Muscle layer of duodenum (tissue), 2 donors: ENCODE data around the gene TXLNG.

Experiments used
- H3K27ac ChIP-seq: one replicate; pipeline ENCODE4 v1.7.0; 2013; ENCODE audit warnings: mild to moderate bottlenecking, low read length
- H3K27me3 ChIP-seq: one replicate; pipeline ENCODE4 v1.7.0; 2013; ENCODE audit warnings: low read depth, mild to moderate bottlenecking, control low read depth, low read length
- H3K36me3 ChIP-seq, 2 donors: one replicate each; pipeline ENCODE4 v1.7.0; 2013; ENCODE audit warnings: low read length in 2 of 2, control low read depth in 1 of 2, mild to moderate bottlenecking in 1 of 2; ENCODE audit not compliant: insufficient read depth in 2 of 2, control insufficient read depth in 1 of 2
- H3K4me1 ChIP-seq, 2 donors: one replicate each; pipeline ENCODE4 v1.7.0; 2013; ENCODE audit warnings: low read length in 2 of 2, mild to moderate bottlenecking in 2 of 2, control low read depth in 1 of 2, moderate library complexity in 1 of 2; ENCODE audit not compliant: insufficient read depth in 2 of 2, control insufficient read depth in 1 of 2
- H3K4me3 ChIP-seq, 2 donors: one replicate each; pipeline ENCODE4 v1.7.0; 2013; ENCODE audit warnings: low read length in 2 of 2, low read depth in 1 of 2, mild to moderate bottlenecking in 1 of 2
- H3K9me3 ChIP-seq, 2 donors: one replicate each; pipeline ENCODE4 v1.7.0; 2013; ENCODE audit warnings: low read length in 2 of 2, control low read depth in 1 of 2, mild to moderate bottlenecking in 1 of 2; ENCODE audit not compliant: control insufficient read depth in 1 of 2
- donor health status: healthy.

Gene TXLNG

DNA sequence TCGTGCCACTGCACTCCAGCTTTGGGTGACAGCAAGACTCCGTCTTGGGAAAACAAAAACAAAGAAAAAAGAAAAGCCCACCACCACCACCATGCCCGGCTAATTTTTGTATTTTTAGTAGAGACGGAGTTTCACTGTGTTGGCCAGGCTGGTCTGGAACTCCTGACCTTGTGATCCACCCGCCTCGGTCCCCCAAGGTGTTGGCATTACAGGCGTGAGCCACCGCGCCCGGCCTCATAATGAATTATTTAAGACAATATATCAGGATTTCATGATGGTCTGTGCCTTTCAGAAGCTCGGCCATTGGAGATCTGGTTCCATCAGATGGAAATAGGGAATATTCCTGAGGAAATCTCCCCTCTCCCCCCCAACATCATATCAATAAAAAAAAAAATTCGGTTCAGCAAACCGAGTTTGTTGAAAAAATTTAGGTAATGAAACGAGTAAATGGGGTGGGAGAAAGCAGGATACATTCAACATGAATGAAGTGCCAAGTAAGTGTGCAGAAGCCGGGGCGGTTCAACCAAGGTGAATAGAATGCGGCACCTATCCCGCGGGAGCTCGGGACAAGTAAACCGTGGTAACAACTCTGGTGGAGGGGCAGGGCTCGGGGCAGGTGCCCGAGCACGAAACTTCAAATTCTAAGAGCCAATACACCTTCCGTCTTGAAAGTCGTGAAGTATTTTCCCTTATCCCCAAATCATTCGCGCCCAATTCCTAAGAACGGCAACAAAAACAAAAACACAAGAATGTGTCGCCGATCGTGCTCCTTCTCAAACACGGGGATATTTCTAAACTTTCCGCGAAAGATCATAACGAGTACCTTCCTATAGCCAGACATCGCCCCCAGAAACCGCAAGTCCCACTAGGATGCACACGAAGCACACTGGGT, 773 bp upstream of the TXLNG start:
- Histone ChIP-seq H3K9me3 (no peaks in the 10 kb centered on the region), H3K27me3 (no peaks in the 10 kb centered on the region), H3K27ac (no peak overlapping the region), H3K4me3 (peak overlapping the region; percentile 66 to 85), H3K4me1 (no peaks in the 10 kb centered on the region), H3K36me3 (no peaks in the 10 kb centered on the region)

DNA sequence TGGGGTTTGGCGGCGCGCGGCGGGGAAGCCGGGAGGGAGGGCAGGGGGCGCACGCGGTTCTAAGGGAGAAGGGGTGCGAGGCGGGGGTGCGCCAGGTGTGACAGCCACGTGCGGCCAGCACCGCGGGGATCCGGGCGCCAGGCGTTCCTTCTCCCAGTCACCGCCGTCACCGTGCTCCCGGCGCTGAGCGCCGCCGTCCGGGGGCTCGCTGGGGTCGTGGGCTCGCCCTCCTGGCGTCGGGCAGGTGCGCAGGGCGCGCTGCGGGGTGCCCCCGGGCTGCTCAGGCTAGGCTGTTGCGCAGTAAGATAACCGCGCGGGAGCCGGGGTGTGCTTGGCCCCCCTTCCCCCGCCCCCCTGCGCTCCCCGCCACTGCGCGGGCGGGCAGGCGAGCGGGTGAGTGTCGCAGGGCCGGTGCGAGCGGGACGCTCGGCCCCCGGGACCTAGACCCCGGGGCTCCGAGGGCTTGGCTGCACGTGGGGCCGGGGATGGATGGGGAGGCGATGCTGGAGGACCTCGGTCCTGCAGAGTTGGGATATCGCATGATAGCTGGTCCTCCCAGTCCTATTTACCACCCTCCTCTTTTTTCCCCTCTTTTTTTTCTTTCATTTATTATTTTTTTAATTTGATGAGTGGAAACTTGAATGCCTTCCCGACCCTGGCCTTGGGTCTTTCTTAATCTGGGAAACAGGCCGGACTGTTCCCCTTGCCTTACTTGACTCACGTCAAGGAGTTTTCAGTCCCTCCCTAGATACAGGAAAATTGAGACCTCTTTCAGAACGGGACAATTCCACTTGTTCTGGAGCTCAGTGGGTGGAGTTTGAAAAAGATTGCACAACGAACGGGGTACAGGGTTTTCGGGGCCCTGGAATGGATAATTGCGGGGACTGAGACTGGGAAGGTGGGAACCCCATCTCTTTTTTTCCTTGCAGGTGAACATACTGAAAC, 797 bp downstream of the TXLNG start:
- Histone ChIP-seq H3K4me3 (peak overlapping the region; percentile 8 to 66), H3K4me1 (no peaks in the 10 kb centered on the region), H3K9me3 (no peaks in the 10 kb centered on the region), H3K36me3 (no peaks in the 10 kb centered on the region), H3K27ac (no peak overlapping the region), H3K27me3 (no peaks in the 10 kb centered on the region)

DNA sequence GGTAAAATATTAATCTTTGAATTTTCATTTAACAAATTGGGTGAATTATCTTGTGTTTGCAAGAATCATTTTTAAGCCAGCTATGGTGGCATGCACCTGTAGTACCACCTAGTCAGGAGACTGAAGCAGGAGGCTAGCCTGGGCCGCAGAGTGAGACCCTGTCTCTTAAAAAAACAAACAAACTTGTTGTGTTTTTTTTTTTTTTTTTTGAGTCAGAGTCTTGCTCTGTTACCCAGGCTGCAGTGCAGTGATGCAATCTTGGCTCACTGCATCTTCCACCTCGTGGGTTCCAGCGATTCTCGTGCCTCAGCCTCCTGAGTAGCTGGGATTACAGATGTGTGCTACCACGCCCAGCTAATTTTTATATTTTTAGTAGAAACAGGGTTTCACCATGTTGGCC, 2.2 kb downstream of the TXLNG start:
- no peaks in the 10 kb centered on the region for H3K27me3 ChIP-seq
- H3K36me3 ChIP-seq: no peaks in the 10 kb centered on the region
- H3K4me1 ChIP-seq: no peaks in the 10 kb centered on the region
- no peak overlapping the region for H3K27ac ChIP-seq
- H3K4me3 ChIP-seq: no peak overlapping the region
- no peaks in the 10 kb centered on the region for H3K9me3 ChIP-seq

DNA sequence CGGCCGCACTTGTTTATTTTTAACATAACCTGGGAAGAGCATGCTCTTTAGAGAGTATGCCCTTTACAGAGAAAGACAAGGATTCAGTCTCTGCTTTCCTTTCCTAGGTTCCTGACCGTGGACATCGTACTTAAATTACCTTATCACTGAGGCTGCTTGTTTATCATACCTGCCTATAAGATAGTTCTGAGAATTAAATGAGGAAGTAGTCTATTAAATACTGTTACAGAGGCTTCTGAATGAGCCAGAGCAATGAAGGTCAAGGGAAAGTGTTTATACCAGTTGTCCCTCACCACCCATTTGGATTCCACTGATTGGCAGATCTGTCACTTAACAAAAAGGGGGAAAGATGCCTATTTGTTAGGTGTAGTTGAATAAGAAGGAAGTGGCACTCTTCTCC, 10.0 kb downstream of the TXLNG start:
- Histone ChIP-seq H3K27ac (no peak overlapping the region), H3K36me3 (no peaks in the 10 kb centered on the region), H3K4me3 (no peak overlapping the region), H3K27me3 (no peaks in the 10 kb centered on the region), H3K9me3 (no peaks in the 10 kb centered on the region), H3K4me1 (no peaks in the 10 kb centered on the region)

DNA sequence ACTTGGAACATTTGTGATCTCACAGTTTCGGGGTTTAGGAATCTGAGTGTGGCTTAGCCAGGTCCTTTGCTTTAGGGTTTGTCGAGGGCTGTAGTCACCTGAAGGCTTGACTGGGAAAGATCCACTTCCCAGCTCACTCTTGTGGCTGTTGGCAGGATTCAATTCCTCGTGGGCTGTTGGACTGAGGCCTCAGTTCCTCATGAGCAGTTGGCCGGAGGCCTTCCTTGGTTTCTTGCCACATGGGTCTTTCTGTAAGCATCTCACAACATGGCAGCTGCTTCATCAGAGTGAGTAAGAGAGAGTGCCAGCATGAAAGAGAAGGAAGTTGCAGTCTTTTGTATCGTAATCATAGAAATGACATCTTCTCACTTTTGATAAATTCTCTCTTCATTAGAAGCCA, 11.1 kb downstream of the TXLNG start:
- Histone ChIP-seq H3K27me3 (no peaks in the 10 kb centered on the region), H3K9me3 (no peaks in the 10 kb centered on the region), H3K36me3 (no peaks in the 10 kb centered on the region), H3K4me1 (no peaks in the 10 kb centered on the region), H3K27ac (no peak overlapping the region), H3K4me3 (no peak overlapping the region)

DNA sequence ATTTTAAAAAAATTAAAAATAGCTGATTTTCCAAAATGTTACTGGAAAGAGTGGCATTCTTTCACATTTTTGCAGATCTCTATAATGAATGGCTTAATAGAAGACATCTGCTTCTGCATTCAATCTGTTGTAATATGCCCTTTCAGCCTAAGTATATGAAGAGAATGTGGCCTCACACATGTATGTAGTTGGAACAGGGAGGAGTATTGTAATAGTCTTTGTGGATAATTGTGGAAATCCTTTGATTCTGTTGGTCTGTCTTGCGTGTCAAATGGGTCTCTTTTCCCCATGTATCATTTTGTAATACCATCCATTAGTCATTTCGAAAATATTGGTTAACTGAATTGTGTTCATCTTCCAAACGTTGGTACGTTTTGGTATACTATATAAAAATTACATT, 11.6 kb downstream of the TXLNG start:
- Histone ChIP-seq H3K4me3 (no peak overlapping the region), H3K4me1 (no peaks in the 10 kb centered on the region), H3K27ac (no peak overlapping the region), H3K9me3 (no peaks in the 10 kb centered on the region), H3K27me3 (no peaks in the 10 kb centered on the region), H3K36me3 (no peaks in the 10 kb centered on the region)

DNA sequence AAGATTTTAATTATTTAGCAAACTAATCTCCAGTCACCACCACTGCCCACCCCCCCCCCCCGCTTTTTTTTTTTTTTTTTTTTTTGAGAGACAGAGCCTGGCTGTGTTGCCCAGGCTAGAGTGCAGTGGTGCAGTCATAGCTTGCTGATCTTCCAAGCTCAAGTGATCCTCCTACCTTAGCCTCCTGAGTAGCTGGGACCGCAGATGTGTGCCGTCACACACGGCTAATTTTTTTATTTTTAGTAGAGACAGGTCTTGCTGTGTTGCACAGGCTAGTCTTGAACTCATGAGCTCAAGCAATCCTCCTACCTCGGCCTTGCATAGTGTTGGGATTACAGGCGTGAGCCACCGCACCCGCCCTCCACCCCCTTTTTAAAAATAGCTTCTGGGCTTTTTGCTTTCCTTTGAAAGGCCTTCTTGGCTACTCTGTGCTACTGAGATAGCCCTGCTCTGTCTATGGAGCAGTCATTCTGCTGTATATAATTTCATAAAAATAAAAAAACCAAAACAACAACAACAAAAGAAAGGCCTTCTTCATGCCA, 18.7 kb downstream of the TXLNG start:
- H3K27ac ChIP-seq: no peak overlapping the region
- H3K4me3 ChIP-seq: no peak overlapping the region
- H3K27me3 ChIP-seq: no peaks in the 10 kb centered on the region
- H3K9me3 ChIP-seq: no peaks in the 10 kb centered on the region
- H3K36me3 ChIP-seq: no peaks in the 10 kb centered on the region
- H3K4me1 ChIP-seq: peaks cover 0 to 5% of the 10 kb centered on the region in 2 donors

DNA sequence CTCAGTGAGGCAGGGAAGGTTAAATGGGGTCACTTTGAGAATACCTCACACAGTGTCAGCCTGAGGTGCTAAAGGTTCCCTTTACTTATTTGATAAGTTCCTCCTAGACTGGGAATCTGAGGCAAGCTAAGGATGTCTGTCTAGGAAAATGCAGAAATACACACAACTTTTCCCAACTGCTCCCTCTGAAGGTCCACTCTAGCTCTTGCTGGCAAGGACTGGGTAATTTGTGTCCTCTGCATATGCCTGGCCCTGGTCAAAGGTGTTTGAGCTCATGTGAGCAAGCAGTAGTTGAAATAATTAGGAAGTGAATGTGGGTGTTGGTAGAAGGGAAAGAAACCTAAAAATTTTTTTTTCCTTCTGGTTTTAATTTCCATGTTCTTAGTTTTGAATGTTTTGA, 21.3 kb downstream of the TXLNG start:
- Histone ChIP-seq H3K36me3 (no peaks in the 10 kb centered on the region), H3K27me3 (no peaks in the 10 kb centered on the region), H3K4me1 (peaks cover 0 to 5% of the 10 kb centered on the region in 2 donors), H3K27ac (peak overlapping the region; percentile 9), H3K9me3 (no peaks in the 10 kb centered on the region), H3K4me3 (peak overlapping the region; percentile 54 to 61)

DNA sequence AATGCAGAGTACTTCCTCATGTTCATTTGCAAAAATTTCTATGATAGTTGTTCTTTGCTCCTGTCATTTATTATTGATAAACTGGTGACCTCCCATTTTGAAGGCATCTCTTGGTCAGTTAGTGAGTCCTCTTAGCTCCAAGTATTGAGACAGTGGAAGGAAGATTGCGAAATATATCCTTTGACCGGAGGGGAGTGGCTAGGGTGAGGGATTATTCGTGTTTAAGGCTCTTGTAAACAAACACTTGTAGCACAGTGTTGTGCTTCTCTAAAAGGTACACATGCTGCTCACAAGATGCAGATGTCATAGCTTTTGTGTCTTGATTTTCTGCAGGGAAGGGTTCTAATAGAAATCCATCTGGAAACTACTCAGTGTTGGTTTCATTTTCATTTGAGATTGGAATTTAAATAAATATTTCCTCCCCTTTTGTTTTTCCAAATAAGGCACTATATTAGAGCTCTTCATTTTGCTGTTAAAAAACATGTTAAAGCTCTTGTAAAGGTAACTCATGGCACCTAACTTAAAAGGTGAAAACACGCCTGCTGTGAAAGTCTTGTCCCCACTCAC, 21.8 kb downstream of the TXLNG start:
- Histone ChIP-seq H3K27me3 (no peaks in the 10 kb centered on the region), H3K27ac (peak overlapping the region; percentile 39), H3K4me3 (peak overlapping the region; percentile 54 to 61), H3K4me1 (peaks cover 0 to 5% of the 10 kb centered on the region in 2 donors), H3K36me3 (no peaks in the 10 kb centered on the region), H3K9me3 (no peaks in the 10 kb centered on the region)

DNA sequence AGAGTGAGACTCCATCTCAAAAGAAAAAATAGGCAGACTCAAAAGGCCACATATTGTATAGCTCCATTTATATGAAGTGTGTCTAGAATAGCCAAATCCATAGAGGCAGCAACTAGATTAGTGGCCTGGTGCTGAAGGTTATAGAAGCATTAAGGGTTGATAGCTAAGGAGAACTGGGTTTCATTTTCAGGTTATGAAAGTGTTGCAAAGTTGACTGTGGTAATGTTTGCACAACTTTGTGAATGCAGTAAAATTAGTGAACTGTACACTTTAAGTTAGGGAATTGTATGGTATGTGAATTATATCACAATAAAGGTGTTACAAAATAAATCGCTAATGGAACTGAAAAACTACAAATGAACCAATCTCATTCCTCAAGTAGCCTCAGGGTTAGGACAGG, 28.3 kb downstream of the TXLNG start:
- Histone ChIP-seq H3K4me3 (no peak overlapping the region), H3K27me3 (no peaks in the 10 kb centered on the region), H3K36me3 (no peaks in the 10 kb centered on the region), H3K9me3 (no peaks in the 10 kb centered on the region), H3K4me1 (no peaks in the 10 kb centered on the region), H3K27ac (no peak overlapping the region)

DNA sequence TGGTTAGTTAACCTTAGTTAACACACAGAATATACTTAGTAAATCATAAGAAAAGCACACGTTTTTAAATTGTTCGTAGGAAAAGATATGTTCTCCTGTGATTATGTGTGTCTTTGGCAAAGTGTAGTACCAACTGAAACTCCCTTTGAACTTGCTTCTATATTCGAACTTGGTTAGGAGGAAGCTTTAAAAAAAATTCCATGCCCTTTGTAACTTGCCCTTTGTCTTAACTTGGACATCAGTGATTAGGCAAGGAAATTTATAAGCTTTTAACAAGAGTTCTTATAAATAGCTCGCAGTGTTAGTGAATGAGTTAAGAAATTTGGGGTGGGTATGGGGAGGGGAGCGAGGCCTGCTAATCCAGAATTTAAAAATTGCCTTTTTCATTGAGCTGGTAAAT, 33.4 kb downstream of the TXLNG start:
- peaks cover 5 to 13% of the 10 kb centered on the region in 2 donors for H3K36me3 ChIP-seq
- H3K9me3 ChIP-seq: no peaks in the 10 kb centered on the region
- H3K4me3 ChIP-seq: no peak overlapping the region
- H3K4me1 ChIP-seq: no peaks in the 10 kb centered on the region
- no peaks in the 10 kb centered on the region for H3K27me3 ChIP-seq
- no peak overlapping the region for H3K27ac ChIP-seq
